Central memory CD8-positive, alpha-beta T cell (primary cell): ENCODE measurements around the gene TRPM4.

Experiments used
- ATAC-seq: fragments of 150-1000 bp; cut with Tn5 transposase; replicated peaks from 2 replicates; pipeline ENCODE4 v1.10.0; 2022; ENCODE audit warnings: mild to moderate bottlenecking, moderate FRiP score, moderate number of reproducible peaks; ENCODE audit not compliant: poor library complexity, severe bottlenecking; ENCODE audit errors: extremely low read depth
- DNase-seq, 2 donors: peaks; one replicate each; pipeline ENCODE4 v3.0.0; 2021; ENCODE audit warnings: low spot score in 2 of 2
- H3K27ac Mint-ChIP-seq: one replicate; pipeline ENCODE4 v1.8.0; 2022; ENCODE audit warnings: low read depth, mild to moderate bottlenecking, moderate library complexity, mixed read lengths
- H3K27me3 Mint-ChIP-seq: one replicate; pipeline ENCODE4 v1.8.0; 2022; ENCODE audit warnings: mixed read lengths
- H3K36me3 Mint-ChIP-seq: one replicate; pipeline ENCODE4 v1.8.0; 2022; ENCODE audit warnings: mild to moderate bottlenecking, moderate library complexity, mixed read lengths; ENCODE audit not compliant: insufficient read depth
- H3K4me1 Mint-ChIP-seq: one replicate; pipeline ENCODE4 v1.8.0; 2022; ENCODE audit warnings: mixed read lengths
- H3K4me3 Mint-ChIP-seq: one replicate; pipeline ENCODE4 v1.8.0; 2022; ENCODE audit warnings: mild to moderate bottlenecking, moderate library complexity, mixed read lengths
- H3K9me3 Mint-ChIP-seq: one replicate; pipeline ENCODE4 v1.8.0; 2022; ENCODE audit warnings: mixed read lengths

Gene TRPM4

DNA sequence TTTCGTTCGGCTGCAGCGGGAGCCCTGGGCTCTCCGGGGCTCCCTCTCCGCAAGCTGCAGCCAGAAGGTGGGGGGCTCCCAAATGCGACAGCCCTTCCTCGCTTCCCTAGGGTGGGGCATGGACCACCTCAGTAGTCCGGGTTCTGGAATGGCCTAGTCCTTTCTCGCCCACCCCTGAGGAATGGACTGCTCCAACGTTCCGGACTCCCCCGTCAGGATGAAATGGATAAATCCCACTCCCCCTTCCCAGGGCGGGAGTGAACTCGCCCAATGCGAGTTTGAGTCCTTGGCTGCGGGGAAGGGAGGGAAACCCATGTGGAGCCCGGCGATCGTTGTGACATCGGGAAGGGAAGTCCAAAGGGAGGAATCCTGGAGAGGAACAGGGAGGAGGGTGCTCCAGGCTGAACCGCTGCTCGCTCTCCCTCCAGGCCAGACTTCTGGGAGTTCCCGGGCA, 7.9 kb upstream of the TRPM4 start:
- Mint-ChIP-seq H3K36me3 (peaks cover 7% of the 10 kb centered on the region), H3K9me3 (peaks cover 5% of the 10 kb centered on the region), H3K4me3 (peak overlapping the region; percentile 78), H3K27me3 (peaks cover 94% of the 10 kb centered on the region), H3K4me1 (peaks cover 42% of the 10 kb centered on the region), H3K27ac (no peak overlapping the region)
- ATAC-seq (no peak), DNase-seq (no peak)

DNA sequence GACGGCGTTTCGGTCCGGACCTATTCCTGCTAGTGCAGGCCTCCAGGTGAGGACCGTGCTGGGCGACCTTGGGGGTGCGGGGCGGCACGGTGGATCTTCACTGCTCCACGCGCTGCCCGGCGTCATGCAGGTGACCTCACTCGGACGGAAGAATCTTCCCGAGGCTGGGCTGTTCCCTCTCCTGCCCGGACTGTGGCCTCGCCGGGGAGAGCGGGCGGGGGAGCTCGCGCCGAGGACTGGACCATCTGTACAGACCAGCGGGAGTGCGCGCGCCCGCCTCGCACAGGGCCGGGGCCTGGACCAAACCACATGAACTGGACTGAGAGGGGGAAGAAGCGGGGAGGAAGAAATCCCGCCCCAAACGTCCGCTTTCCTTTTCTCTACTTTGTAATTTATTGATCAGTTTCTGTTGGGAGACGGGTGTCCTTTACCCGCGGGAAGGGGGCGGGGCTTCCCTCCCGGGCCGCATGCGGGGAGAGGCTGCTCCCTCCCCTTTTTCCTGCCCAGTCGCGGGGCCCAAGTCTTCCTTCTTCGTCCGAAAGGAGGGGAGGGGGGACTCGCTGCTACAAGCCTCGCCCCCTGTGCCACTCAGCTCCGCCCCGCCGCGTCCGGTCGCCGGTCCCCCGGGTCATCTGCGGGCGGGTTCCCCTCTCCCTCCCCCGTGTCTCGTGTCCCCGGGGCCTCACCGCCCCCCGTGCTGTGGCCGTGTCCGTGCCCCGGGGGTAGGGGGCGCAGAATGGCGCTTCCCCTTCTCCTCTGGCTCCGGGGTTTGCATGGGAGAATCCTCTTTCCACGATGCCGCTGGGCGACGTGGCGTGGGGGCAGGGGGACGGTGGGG, 7.3 kb upstream of the TRPM4 start:
- Mint-ChIP-seq H3K27me3 (peaks cover 95% of the 10 kb centered on the region), H3K27ac (no peak overlapping the region), H3K9me3 (peaks cover 8% of the 10 kb centered on the region), H3K4me3 (peak overlapping the region; percentile 78), H3K4me1 (peaks cover 42% of the 10 kb centered on the region), H3K36me3 (peaks cover 7% of the 10 kb centered on the region)
- ATAC-seq: no peak
- DNase-seq: no peak

DNA sequence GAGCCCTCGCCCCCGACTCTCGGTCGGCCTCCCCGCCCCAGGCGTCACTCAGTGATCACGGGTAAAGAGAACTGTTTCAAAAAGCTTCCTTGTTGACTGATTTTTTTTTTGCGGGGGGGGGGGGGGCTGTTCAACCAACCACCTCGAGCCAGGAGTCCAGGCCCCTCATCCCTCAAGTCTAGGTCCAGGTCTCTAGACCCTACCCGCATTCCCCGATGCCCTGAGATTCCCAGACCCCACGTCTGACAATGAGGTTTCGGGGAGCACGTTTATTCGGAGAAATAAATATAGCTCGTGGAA, 6.7 kb upstream of the TRPM4 start:
- ATAC-seq: no peak
- peaks cover 95% of the 10 kb centered on the region for H3K27me3 Mint-ChIP-seq
- peaks cover 8% of the 10 kb centered on the region for H3K9me3 Mint-ChIP-seq
- peaks cover 37% of the 10 kb centered on the region for H3K4me1 Mint-ChIP-seq
- no peak for DNase-seq
- H3K36me3 Mint-ChIP-seq: peaks cover 7% of the 10 kb centered on the region
- H3K27ac Mint-ChIP-seq: no peak overlapping the region
- H3K4me3 Mint-ChIP-seq: no peak overlapping the region

DNA sequence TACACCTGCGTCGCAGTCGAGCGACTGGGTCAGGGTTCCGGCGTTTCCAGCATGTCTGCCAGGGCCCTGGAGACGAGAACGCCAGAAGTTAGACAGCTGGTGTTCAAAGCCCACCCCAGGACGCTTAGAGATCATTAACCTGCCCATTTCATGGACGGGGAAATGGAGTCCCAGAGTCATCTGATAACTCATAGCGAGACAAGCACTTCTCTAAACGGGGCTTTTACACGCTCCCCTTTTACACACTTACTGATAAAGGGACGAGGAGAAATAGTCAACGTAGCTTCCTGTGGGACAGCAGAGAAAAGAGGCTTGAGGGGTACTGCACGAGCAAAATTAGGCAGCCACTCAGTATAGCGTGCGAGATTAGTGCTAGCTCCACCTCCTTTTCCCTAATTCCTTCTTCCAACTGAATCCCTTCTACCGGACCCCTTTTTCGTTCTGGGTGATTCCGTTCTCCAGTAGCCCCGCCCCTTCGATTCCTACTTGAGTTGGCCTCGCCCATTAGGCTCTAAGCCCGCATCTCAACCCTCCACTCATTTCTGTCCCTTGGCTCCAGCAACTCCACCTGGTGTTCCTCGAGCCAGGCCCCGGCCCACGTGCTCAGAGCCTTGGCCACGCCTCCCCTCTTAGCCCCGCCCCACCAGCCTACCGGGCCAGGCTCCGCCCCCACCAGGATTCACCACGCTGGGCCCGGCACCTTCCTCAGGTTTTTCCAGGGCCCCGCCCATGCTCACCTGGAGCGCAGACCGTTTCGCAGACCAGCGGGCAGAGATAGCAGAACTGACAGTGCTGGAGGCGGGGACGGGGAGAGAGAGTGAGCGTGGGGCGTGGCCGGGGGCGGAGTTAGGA, 6.1 kb upstream of the TRPM4 start:
- Mint-ChIP-seq H3K9me3 (peaks cover 8% of the 10 kb centered on the region), H3K27me3 (peaks cover 95% of the 10 kb centered on the region), H3K36me3 (peaks cover 4% of the 10 kb centered on the region), H3K27ac (no peak overlapping the region), H3K4me3 (peak overlapping the region; percentile 54), H3K4me1 (peaks cover 31% of the 10 kb centered on the region)
- DNase-seq: no peak
- ATAC-seq: no peak

DNA sequence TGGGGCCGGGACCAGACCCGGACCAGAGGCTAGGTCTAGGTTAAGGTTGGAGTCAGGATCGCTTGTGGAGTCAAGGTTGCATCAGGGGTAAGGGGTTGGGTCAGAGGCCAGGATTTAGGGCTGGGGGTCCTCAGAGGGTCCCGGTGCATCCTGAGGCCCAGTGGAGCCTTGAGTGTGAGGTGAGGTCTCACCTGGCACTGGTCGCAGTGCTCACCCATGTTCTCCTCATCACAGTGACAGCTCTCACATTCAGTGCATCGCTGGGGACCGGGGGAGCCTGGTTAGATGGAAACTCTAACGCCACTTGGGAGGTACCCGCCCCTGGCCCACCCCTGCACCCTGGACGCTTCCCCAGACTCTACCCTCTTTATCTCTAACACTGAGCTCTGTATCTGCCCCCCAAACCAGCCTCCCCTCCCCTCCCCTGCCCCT, 5.5 kb upstream of the TRPM4 start:
- Mint-ChIP-seq H3K4me3 (peak overlapping the region; percentile 54), H3K36me3 (peaks cover 4% of the 10 kb centered on the region), H3K9me3 (peaks cover 8% of the 10 kb centered on the region), H3K4me1 (peaks cover 30% of the 10 kb centered on the region), H3K27ac (no peak overlapping the region), H3K27me3 (peaks cover 92% of the 10 kb centered on the region)
- no peak for ATAC-seq
- no peak for DNase-seq

DNA sequence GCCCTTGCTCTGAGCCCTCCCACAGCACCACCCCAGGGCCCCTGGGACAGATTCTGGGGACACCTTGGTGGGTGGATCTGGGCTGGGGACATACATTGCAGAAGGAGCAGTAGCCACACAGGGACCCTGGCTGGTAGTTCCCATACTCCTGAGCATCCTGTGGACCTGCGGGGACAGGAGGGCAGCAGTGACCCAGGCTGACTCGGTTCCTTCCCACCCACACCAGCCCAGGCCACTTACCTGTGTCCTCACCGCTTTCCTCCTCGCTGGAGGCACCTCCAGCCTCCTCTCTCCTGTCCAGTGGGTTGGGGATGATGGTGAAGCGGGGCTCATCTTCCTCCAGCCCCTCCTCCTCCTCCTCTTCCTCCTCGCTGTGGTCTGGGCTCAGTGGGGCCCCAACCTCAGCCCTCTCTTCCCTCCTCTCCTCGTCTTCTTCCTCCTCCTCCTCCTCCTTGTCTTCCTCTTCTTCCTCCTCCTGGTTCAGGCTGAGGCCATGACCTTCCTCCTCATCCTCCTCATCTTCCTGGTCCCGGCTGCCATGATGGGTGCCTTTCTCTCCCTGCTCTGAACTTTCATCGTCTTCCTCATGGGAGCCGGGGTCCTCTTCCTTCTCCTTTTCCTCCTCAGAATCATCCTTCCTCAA, 4.3 kb upstream of the TRPM4 start:
- Mint-ChIP-seq H3K4me3 (peak overlapping the region; percentile 17), H3K27me3 (peaks cover 92% of the 10 kb centered on the region), H3K4me1 (peaks cover 33% of the 10 kb centered on the region), H3K9me3 (peaks cover 8% of the 10 kb centered on the region), H3K36me3 (peaks cover 4% of the 10 kb centered on the region), H3K27ac (no peak overlapping the region)
- no peak for ATAC-seq
- DNase-seq: no peak

DNA sequence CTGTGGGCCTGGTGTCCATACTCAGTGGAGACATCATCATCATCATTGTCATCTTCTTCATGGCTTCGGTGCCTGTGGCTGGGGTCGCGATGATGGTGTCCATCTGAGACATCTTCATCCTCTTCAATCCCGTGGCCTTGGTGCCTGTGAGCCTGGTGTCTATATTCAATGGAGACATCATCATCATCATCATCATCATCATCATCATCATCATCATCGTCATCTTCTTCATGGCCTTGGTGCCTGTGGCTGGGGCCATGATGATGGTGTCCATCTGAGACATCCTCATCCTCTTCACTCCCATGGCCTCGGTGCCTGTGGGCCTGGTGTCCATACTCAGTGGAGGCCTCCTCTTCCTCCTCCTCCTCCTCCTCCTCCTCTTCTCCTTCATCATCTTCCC, 3.3 kb upstream of the TRPM4 start:
- peaks cover 3% of the 10 kb centered on the region for H3K36me3 Mint-ChIP-seq
- ATAC-seq: no peak
- no peak overlapping the region for H3K4me3 Mint-ChIP-seq
- H3K9me3 Mint-ChIP-seq: peaks cover 8% of the 10 kb centered on the region
- peaks cover 89% of the 10 kb centered on the region for H3K27me3 Mint-ChIP-seq
- no peak for DNase-seq
- peak overlapping the region; percentile 58 for H3K27ac Mint-ChIP-seq
- H3K4me1 Mint-ChIP-seq: peaks cover 27% of the 10 kb centered on the region

DNA sequence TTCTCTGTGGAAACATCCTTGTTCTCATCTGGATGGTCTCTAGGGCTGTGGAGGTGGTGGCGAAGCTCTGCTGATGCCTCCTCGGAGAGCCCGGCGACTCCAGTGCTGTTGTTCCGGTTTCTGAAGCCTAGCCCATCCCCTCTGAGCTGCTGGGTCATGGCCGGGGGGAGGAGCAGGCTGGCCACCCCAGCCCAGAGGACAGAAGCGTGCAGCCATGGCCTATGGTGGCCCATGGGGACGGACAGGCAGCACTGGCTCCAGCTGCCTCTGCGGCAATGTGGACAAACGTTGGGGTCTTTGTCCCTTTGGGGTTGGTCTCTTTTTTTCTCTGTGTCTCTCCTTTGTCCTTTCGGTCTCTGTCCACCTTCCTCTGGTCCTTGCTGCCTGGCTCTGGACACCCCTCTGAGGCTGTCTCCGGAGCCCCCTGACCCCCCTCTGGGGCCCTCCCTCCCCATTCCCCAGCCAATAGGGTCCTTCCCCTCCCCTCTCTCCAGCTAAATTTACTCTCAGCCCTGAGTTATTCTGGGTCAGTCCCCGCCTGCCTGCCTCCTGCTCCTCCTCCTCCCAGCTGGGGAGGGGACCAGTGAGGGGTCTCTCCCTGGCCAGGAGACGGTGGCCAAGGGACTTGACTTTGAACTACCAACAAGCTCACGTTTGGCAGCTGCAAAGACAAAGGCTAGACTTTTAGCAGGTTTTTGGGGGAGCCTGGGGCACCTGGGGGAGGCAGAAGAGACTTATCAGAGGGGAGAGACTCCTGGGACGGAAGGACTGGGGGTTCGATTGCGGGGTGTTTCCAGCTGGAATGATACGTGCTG, 2.4 kb upstream of the TRPM4 start, which contains the start of gene HRC:
TSS of gene HRC (minus strand) at position 392 of the 815 bp plus-strand sequence. CDS start at position 233, 159 bp downstream.
- Mint-ChIP-seq H3K36me3 (peaks cover 2% of the 10 kb centered on the region), H3K9me3 (peaks cover 8% of the 10 kb centered on the region), H3K27me3 (peaks cover 89% of the 10 kb centered on the region), H3K4me3 (no peak within 1 kb of the TSS), H3K4me1 (peaks cover 17% of the 10 kb centered on the region), H3K27ac (peak within 1 kb of the TSS; percentile 58)
- DNase-seq: no peak
- ATAC-seq: no peak

DNA sequence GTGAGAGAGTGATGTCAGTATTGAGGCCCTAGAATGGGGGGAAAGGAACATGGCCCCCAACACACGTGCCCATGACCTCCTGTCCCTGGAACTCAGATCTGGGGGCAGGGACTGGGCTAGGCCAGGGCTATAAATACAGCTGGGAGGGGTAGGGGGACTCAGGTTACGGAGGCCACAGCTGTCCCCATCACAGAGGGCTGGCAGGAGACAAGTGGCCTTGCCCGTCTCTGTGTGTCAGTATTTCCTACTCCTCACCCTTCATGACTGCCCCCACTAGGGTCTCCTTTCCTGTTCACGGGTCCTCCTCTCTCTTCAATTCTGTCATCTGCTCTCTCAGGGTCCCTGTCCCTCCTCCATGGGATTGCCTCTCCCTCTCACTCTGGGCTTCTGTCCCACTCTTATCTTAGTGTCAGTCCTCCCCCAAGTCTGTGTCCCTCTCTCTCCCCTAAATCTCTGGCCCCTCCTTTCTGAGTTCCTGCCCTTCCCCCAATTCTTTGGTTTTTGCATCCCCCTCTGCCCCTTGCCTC, 1.7 kb upstream of the TRPM4 start:
- no peak overlapping the region for H3K4me3 Mint-ChIP-seq

DNA sequence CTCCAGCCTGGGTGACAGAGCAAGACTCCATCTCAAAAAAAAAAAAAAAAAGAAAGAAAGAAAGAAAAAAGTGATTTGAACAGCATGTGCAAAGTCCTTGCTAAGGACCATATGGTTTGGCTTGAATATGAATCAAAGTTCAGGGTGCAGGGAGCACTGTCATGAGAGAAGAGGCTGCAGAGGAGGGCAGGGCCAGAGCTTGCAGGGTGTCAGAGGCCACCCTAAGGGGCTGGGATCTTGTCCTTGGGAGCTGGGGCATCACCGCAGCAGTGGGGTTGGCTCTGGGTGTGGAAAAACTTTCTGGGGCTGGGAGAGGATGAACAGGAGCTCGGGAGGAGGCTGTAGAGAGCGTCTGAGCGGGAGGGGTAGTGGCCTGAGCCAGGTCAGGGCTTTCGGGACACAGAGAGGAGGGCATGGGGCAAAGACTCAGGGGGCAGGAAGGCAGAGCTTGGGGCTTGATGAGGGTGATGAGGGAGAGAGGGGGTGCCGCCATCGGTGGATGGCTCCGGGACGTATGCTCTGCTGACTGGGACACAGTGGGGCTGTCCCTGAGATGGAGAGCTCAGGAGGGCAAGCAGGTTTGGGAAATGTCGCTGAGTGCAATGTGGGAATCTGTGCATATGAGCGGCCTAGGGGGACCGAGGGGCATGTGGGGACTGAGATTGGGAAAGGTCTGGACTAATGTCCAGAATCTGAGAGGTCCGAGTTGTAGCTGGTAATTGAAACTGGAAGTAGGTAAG, 3.0 kb downstream of the TRPM4 start:
- Mint-ChIP-seq H3K4me3 (no peak overlapping the region), H3K9me3 (no peaks in the 10 kb centered on the region), H3K27ac (no peak overlapping the region), H3K4me1 (peaks cover 7% of the 10 kb centered on the region), H3K36me3 (no peaks in the 10 kb centered on the region), H3K27me3 (peaks cover 70% of the 10 kb centered on the region)
- ATAC-seq: no peak
- DNase-seq: no peak

More for the DNA sequence above, 1.7 kb upstream of the TRPM4 start:
- Mint-ChIP-seq H3K9me3 (peaks cover 8% of the 10 kb centered on the region), H3K4me1 (peaks cover 13% of the 10 kb centered on the region), H3K36me3 (peaks cover 2% of the 10 kb centered on the region), H3K27me3 (peaks cover 90% of the 10 kb centered on the region), H3K27ac (no peak overlapping the region)
- DNase-seq (no peak), ATAC-seq (no peak)

DNA sequence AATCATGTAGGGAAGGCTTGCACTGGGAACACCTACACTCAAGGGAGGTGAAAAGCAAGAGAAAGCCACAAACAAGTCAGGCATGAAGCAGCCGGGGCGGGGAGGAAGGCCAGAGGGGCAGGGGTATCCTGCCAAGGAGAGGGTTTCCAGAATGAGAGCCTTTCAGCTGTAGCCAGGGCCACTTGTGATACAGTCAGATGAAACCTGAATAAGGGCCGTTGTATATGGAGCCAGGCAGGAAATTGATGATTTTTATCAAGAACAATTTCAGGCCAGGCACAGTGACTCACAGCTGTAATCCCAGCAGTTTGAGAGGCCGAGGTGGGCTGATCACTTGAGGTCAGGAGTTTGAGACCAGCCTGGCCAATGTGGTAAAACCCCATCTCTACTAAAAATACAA, 4.4 kb downstream of the TRPM4 start:
- no peak overlapping the region for H3K4me3 Mint-ChIP-seq
- peaks cover 68% of the 10 kb centered on the region for H3K27me3 Mint-ChIP-seq
- peaks cover 7% of the 10 kb centered on the region for H3K4me1 Mint-ChIP-seq
- H3K27ac Mint-ChIP-seq: no peak overlapping the region
- DNase-seq: no peak
- ATAC-seq: no peak
- no peaks in the 10 kb centered on the region for H3K9me3 Mint-ChIP-seq
- no peaks in the 10 kb centered on the region for H3K36me3 Mint-ChIP-seq
